ENCODE results near the gene PRMT7.

Gene PRMT7

GRCh38 chr16:68395815-68396214 lies 85.0 kb downstream of the PRMT7 start:
- no peaks in the 10 kb centered on the region; the same call in 1 of the 2 replicates for H3K4me1 ChIP-seq (ENCODE audit: control insufficient read depth, insufficient read depth, low read length)
- H3K4me3 ChIP-seq (ENCODE audit: low read length) = no peak overlapping the region
- DNase-seq (ENCODE audit: low read depth, low spot score) = no peak
- WGBS (ENCODE audit: insufficient coverage, insufficient read length) = no CpG with 5 or more reads among the region's 4 CpGs
- no peak overlapping the region for H3K27ac ChIP-seq (ENCODE audit: low read length)
- H3K27me3 ChIP-seq (ENCODE audit: control insufficient read depth, insufficient read depth, low read length) = no peaks in the 10 kb centered on the region
- H3K9me3 ChIP-seq (ENCODE audit: control insufficient read depth, insufficient read depth, low read length) = no peaks in the 10 kb centered on the region
- H3K36me3 ChIP-seq (ENCODE audit: control insufficient read depth, insufficient read depth, low read length) = no peaks in the 10 kb centered on the region

DNA sequence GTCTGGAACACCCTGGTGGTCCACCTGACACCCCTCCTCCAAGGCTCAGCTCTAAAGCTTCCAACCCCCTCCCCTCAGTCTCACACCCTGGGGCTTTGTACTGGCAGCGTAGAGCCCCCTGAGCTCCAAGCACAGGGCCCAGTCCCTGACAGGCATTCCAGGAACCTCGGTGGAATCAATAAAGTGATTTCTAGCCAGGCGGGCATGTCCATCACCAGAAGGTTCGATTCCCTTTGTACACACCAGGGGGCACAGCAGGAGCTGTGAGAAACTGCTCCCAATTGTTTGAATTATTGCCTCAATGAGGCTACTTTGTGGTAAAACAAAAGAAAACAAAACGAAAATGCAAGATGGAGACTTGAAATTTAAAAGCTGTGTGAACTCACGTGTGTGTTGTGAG lies 85.7 kb downstream of the PRMT7 start:
- Histone ChIP-seq H3K4me3 (ENCODE audit: low read length) (no peak overlapping the region), H3K27ac (ENCODE audit: low read length) (no peak overlapping the region), H3K27me3 (ENCODE audit: control insufficient read depth, insufficient read depth, low read length) (no peaks in the 10 kb centered on the region), H3K36me3 (ENCODE audit: control insufficient read depth, insufficient read depth, low read length) (no peaks in the 10 kb centered on the region), H3K9me3 (ENCODE audit: control insufficient read depth, insufficient read depth, low read length) (no peaks in the 10 kb centered on the region), H3K4me1 (ENCODE audit: control insufficient read depth, insufficient read depth, low read length) (no peaks in the 10 kb centered on the region; the same call in 1 of the 2 replicates)
- DNase-seq (ENCODE audit: low read depth, low spot score) = no peak
- whole genome bisulfite sequencing (ENCODE audit: insufficient coverage, insufficient read length) = no CpG with 5 or more reads among the region's 6 CpGs

DNA sequence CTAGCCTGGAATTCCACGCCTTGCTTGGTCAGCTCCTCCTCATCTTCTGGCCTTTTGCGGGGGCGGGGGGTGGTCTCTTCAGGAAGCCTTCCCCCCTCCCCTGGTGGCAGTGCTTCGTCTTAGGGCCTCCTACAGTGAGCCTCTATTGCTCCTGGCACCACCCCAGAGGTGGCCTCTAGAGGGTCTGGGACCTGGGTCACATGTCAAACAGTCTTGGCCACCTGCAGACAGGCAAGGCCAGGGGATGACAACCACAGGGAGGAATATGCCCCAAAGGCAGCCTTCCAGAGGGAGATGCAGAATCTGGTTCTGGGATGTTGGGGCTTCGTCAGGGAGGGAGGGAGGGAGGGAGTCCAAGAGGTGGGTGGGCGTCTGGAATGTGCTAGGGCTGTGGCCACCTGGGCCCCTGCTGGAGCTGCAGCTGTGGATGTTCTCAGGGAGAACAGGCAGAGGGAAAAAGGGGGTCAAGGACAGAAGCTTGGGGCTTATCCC lies 86.9 kb downstream of the PRMT7 start:
- Histone ChIP-seq H3K36me3 (ENCODE audit: control insufficient read depth, insufficient read depth, low read length) (no peaks in the 10 kb centered on the region), H3K27ac (ENCODE audit: low read length) (no peak overlapping the region), H3K4me3 (ENCODE audit: low read length) (no peak overlapping the region), H3K9me3 (ENCODE audit: control insufficient read depth, insufficient read depth, low read length) (no peaks in the 10 kb centered on the region), H3K4me1 (ENCODE audit: control insufficient read depth, insufficient read depth, low read length) (no peaks in the 10 kb centered on the region; the same call in 1 of the 2 replicates), H3K27me3 (ENCODE audit: control insufficient read depth, insufficient read depth, low read length) (no peaks in the 10 kb centered on the region)
- WGBS (ENCODE audit: insufficient coverage, insufficient read length) = no CpG with 5 or more reads among the region's 6 CpGs
- DNase-seq (ENCODE audit: low read depth, low spot score) = no peak

GRCh38 chr16:68399456-68399855 lies 88.6 kb downstream of the PRMT7 start:
- H3K9me3 ChIP-seq (ENCODE audit: control insufficient read depth, insufficient read depth, low read length) = no peaks in the 10 kb centered on the region
- H3K27me3 ChIP-seq (ENCODE audit: control insufficient read depth, insufficient read depth, low read length) = no peaks in the 10 kb centered on the region
- DNase-seq (ENCODE audit: low read depth, low spot score) = no peak
- H3K4me3 ChIP-seq (ENCODE audit: low read length) = no peak overlapping the region
- no peak overlapping the region for H3K27ac ChIP-seq (ENCODE audit: low read length)
- H3K36me3 ChIP-seq (ENCODE audit: control insufficient read depth, insufficient read depth, low read length) = no peaks in the 10 kb centered on the region
- H3K4me1 ChIP-seq (ENCODE audit: control insufficient read depth, insufficient read depth, low read length) = no peaks in the 10 kb centered on the region; the same call in 1 of the 2 replicates
- no CpG with 5 or more reads among the region's 3 CpGs for WGBS (ENCODE audit: insufficient coverage, insufficient read length)

DNA sequence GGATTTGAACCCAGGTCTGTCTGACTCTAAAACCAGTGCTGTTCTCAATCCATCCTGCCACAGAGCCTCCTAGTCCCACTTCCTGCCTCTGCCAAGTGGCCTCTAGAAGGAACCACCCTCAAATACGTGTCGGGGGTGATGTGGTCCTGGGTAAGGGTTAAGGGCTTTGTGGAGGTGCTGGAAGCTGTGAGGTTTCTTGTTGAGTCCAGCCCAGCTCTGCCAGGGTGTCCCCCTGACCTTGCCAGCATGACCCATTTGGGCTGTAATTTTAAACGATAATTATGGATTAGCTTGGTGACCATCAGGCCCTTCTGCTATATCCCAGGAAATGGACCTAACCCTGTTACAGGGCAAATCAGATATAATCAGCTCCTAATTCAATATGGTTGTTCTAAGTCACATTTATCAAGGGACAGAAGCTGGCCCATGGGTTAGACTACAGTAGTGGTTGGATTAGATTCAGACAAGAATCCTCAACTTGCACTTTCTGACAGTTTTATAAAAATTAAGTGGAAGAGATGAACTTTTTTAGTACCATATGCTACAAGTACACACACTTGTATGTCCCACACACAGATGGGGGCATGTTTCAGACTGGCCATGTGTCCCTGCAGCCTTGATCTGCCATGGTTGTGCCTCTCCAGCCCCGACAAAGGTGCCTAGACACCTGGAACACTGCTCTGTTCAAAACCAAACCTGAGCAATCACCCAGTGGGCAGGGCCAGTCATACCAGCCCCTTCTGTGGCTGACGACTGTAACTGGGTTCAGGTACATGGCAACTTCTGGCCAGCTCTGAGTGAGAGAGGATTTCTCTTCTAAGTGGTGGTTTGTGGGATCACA lies 89.5 kb downstream of the PRMT7 start:
- Histone ChIP-seq H3K4me3 (ENCODE audit: low read length) (no peak overlapping the region), H3K36me3 (ENCODE audit: control insufficient read depth, insufficient read depth, low read length) (no peaks in the 10 kb centered on the region), H3K9me3 (ENCODE audit: control insufficient read depth, insufficient read depth, low read length) (no peaks in the 10 kb centered on the region), H3K27ac (ENCODE audit: low read length) (no peak overlapping the region), H3K27me3 (ENCODE audit: control insufficient read depth, insufficient read depth, low read length) (no peaks in the 10 kb centered on the region), H3K4me1 (ENCODE audit: control insufficient read depth, insufficient read depth, low read length) (no peaks in the 10 kb centered on the region; the same call in 1 of the 2 replicates)
- WGBS (ENCODE audit: insufficient coverage, insufficient read length) = no CpG with 5 or more reads among the region's 5 CpGs
- DNase-seq (ENCODE audit: low read depth, low spot score) = no peak

DNA sequence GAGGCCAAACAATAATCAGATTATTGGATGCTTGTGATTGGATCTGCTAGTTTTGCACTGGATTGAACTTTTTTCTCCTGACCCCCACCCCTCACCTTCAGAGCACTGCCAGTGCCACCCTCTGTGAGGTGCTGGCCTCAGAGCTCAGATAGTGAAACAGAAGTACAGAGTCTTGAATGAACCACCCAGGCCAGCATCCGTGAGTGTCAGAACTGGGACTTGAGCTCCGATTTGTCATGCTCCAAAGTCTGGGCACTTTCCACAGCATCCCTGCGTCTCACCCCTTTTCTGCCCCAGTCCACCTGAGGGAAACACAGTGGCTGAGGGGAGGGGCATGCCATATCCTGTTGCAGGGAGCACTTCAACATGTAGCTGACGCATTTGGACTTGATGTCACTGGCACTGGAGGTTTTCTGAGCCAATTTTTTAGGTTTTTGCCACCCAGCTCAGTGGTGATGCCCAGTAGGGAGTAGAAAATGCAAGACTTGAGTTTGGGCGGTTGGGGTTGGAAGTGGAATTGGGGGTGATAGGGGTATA lies 90.2 kb downstream of the PRMT7 start:
- 100% methylated on average over 1 of the region's 5 CpGs for WGBS (ENCODE audit: insufficient coverage, insufficient read length)
- Histone ChIP-seq H3K36me3 (ENCODE audit: control insufficient read depth, insufficient read depth, low read length) (no peaks in the 10 kb centered on the region), H3K4me1 (ENCODE audit: control insufficient read depth, insufficient read depth, low read length) (no peaks in the 10 kb centered on the region; the same call in 1 of the 2 replicates), H3K27me3 (ENCODE audit: control insufficient read depth, insufficient read depth, low read length) (no peaks in the 10 kb centered on the region), H3K4me3 (ENCODE audit: low read length) (no peak overlapping the region), H3K9me3 (ENCODE audit: control insufficient read depth, insufficient read depth, low read length) (no peaks in the 10 kb centered on the region), H3K27ac (ENCODE audit: low read length) (no peak overlapping the region)
- no peak for DNase-seq (ENCODE audit: low read depth, low spot score)

- H3K27ac ChIP-seq (ENCODE audit: low read length) = no peak overlapping the region
- H3K27me3 ChIP-seq (ENCODE audit: control insufficient read depth, insufficient read depth, low read length) = no peaks in the 10 kb centered on the region
- no peaks in the 10 kb centered on the region for H3K9me3 ChIP-seq (ENCODE audit: control insufficient read depth, insufficient read depth, low read length)
- H3K4me1 ChIP-seq (ENCODE audit: control insufficient read depth, insufficient read depth, low read length) = no peaks in the 10 kb centered on the region; the same call in 1 of the 2 replicates
- no peak for DNase-seq (ENCODE audit: low read depth, low spot score)
- H3K36me3 ChIP-seq (ENCODE audit: control insufficient read depth, insufficient read depth, low read length) = no peaks in the 10 kb centered on the region
- H3K4me3 ChIP-seq (ENCODE audit: low read length) = no peak overlapping the region
- no CpG with 5 or more reads among the region's 13 CpGs for WGBS (ENCODE audit: insufficient coverage, insufficient read length)
Measured at GRCh38 chr16:68401871-68402747, 91.3 kb downstream of the PRMT7 start.

DNA sequence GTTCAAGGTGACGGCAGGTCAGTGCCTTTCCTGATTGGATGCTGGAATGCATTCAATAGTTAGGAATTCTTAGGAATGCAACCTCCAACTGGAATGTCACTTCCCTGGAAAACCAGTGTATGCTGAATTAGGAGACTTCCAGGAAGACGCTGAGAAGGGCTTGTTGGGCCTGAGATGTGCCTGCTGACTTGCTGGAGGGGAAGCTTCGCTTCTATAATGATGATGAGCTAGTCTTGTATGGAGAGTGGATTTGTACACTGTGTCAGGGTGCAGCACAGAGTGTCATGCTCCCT lies 91.9 kb downstream of the PRMT7 start:
- Histone ChIP-seq H3K27me3 (ENCODE audit: control insufficient read depth, insufficient read depth, low read length) (no peaks in the 10 kb centered on the region), H3K36me3 (ENCODE audit: control insufficient read depth, insufficient read depth, low read length) (no peaks in the 10 kb centered on the region), H3K4me3 (ENCODE audit: low read length) (no peak overlapping the region), H3K9me3 (ENCODE audit: control insufficient read depth, insufficient read depth, low read length) (no peaks in the 10 kb centered on the region), H3K4me1 (ENCODE audit: control insufficient read depth, insufficient read depth, low read length) (no peaks in the 10 kb centered on the region; the same call in 1 of the 2 replicates), H3K27ac (ENCODE audit: low read length) (no peak overlapping the region)
- no CpG with 5 or more reads among the region's 3 CpGs for WGBS (ENCODE audit: insufficient coverage, insufficient read length)
- no peak for DNase-seq (ENCODE audit: low read depth, low spot score)

DNA sequence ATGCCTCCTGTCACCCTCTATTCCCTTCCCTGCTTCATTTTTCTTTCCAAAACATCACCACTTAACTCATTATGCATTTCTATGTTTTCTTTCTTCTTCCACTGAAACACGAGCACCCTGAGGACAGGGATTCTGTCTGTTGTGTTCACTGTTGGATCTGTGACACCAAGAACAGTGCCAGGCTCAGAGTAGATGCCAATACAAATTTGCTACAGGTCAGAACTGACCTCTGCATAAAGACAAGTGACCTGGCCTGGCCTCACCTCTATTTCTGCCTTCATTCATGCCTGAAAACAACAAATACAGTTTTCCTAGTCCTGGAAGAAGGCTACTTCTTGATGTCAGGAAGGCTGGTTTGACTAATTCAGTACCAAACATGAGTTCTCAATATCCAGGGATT lies 92.4 kb downstream of the PRMT7 start:
- no peak for DNase-seq (ENCODE audit: low read depth, low spot score)
- H3K4me3 ChIP-seq (ENCODE audit: low read length) = no peak overlapping the region
- no peaks in the 10 kb centered on the region for H3K27me3 ChIP-seq (ENCODE audit: control insufficient read depth, insufficient read depth, low read length)
- H3K36me3 ChIP-seq (ENCODE audit: control insufficient read depth, insufficient read depth, low read length) = no peaks in the 10 kb centered on the region
- WGBS (ENCODE audit: insufficient coverage, insufficient read length) = no CpG with 5 or more reads among the region's 1 CpG
- H3K27ac ChIP-seq (ENCODE audit: low read length) = no peak overlapping the region
- H3K4me1 ChIP-seq (ENCODE audit: control insufficient read depth, insufficient read depth, low read length) = no peaks in the 10 kb centered on the region; the same call in 1 of the 2 replicates
- H3K9me3 ChIP-seq (ENCODE audit: control insufficient read depth, insufficient read depth, low read length) = no peaks in the 10 kb centered on the region

- Histone ChIP-seq H3K27ac (ENCODE audit: low read length) (no peak overlapping the region), H3K9me3 (ENCODE audit: control insufficient read depth, insufficient read depth, low read length) (no peaks in the 10 kb centered on the region), H3K36me3 (ENCODE audit: control insufficient read depth, insufficient read depth, low read length) (no peaks in the 10 kb centered on the region), H3K4me3 (ENCODE audit: low read length) (no peak overlapping the region), H3K27me3 (ENCODE audit: control insufficient read depth, insufficient read depth, low read length) (no peaks in the 10 kb centered on the region), H3K4me1 (ENCODE audit: control insufficient read depth, insufficient read depth, low read length) (peaks cover 3% of the 10 kb centered on the region)
- WGBS (ENCODE audit: insufficient coverage, insufficient read length) = no CpG with 5 or more reads among the region's 3 CpGs
- DNase-seq (ENCODE audit: low read depth, low spot score) = no peak
Measured at GRCh38 chr16:68403704-68404103, 92.9 kb downstream of the PRMT7 start.

Measured in iPS DF 6.9 (cell line).